HCT116 (cell line): ENCODE data around the gene ZNF837.

Source experiments
- CTCF ChIP-seq, 3 experiments: fragments of 200-600 bp in 1 of 3; sonication (generic) in 1 of 3; IDR thresholded peaks in 2 of 3; conservative IDR thresholded peaks in 1 of 3; 2 replicates each; pipeline ENCODE4 v1.5.1; 2012 to 2017; ENCODE audit warnings: low read depth in 2 of 3, low read length in 2 of 3, antibody characterized with exemption in 1 of 3, borderline replicate concordance in 1 of 3, control low read depth in 1 of 3, mild to moderate bottlenecking in 1 of 3, mixed read lengths in 1 of 3, mixed run types in 1 of 3, moderate library complexity in 1 of 3; ENCODE audit not compliant: insufficient read depth in 1 of 3
- ELF1 ChIP-seq: IDR thresholded peaks from 2 replicates; pipeline ENCODE4 v1.6.1; 2012; ENCODE audit warnings: low read depth, borderline replicate concordance
- EZH2 ChIP-seq: fragments of 200-600 bp; sonication (generic); IDR thresholded peaks from 2 replicates; pipeline ENCODE4 v1.6.1; 2017; ENCODE audit warnings: antibody characterized with exemption, mixed run types
- POLR2A ChIP-seq: IDR thresholded peaks from 2 replicates; pipeline ENCODE4 v1.7.0; 2011; ENCODE audit warnings: borderline replicate concordance; ENCODE audit not compliant: insufficient read depth, insufficient read length; ENCODE audit errors: extremely low read depth
- POLR2AphosphoS5 ChIP-seq: IDR thresholded peaks from 2 replicates; pipeline ENCODE4 v1.6.1; 2011; ENCODE audit warnings: mild to moderate bottlenecking, low read depth, low read length, moderate library complexity
- RAD21 ChIP-seq: IDR thresholded peaks from 2 replicates; pipeline ENCODE4 v1.6.1; 2012; ENCODE audit warnings: low read depth, mild to moderate bottlenecking
- SIN3A ChIP-seq: IDR thresholded peaks from 2 replicates; pipeline ENCODE4 v1.6.1; 2012; ENCODE audit warnings: low read depth
- SP1 ChIP-seq: IDR thresholded peaks from 2 replicates; pipeline ENCODE4 v1.6.1; 2012; ENCODE audit warnings: low read depth
- ZNF274 ChIP-seq: fragments of 200-500 bp; sonication (Bioruptor generic); IDR thresholded peaks from 2 replicates; pipeline ENCODE4 v1.6.1; 2014; ENCODE audit warnings: mild to moderate bottlenecking, low read depth, low read length, inconsistent platforms

GRCh38 chr19:58417071-58417470 is 36.2 kb upstream of the ZNF837 start:
- no peak for TF ChIP-seq ZNF274
- TF ChIP-seq POLR2A: no peak
- no peak for TF ChIP-seq RAD21
- no peak for TF ChIP-seq CTCF (IDR thresholded peaks at IDR 0.05 in 2 of 3, conservative IDR thresholded peaks at IDR 0.05 in 1 of 3; ENCODE audit: borderline replicate concordance in 1 of 3, insufficient read depth in 1 of 3, low read depth in 2 of 3, low read length in 2 of 3)
- TF ChIP-seq SIN3A: no peak
- TF ChIP-seq POLR2AphosphoS5: no peak
- no peak for TF ChIP-seq EZH2
- no peak for TF ChIP-seq ELF1
- TF ChIP-seq SP1: no peak
